ENCODE measurements around the gene SCNN1B.
"Not testable (repeated sequence)": the region's sequence is repeated elsewhere in the genome, so short reads cannot be mapped to it uniquely, and the experiment has no call there.

The SCNN1B gene

GRCh38 chr16:23367564-23367963, 65.5 kb downstream of the SCNN1B start:
- TF ChIP-seq POLR2A (IDR thresholded peaks at IDR 0.05; ENCODE audit: low read depth, low read length): no peak
- DNase-seq (ENCODE audit: insufficient read length, low spot score) (no peak), FAIRE-seq (no peak)

DNA sequence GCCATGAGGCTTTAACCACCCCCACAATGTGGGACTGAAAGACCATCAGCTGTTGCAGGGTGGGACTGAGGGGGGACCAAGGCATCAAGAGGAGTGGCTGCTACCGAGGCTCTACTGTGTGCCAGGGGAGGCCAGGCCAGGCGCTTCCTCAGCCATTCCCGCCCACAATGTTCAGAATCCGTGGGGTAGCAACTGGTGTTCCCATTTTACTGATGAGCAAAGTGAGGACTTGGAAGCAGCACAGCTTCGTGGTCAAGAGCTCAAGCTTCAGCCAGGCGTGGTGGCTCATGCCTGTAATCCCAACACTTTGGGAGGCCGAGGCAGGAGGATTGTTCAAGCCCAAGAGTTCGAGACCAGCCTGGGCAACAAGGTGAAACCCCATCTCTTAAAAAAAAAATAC, 65.9 kb downstream of the SCNN1B start:
- TF ChIP-seq POLR2A (IDR thresholded peaks at IDR 0.05; ENCODE audit: low read depth, low read length): no peak
- no peak for FAIRE-seq
- DNase-seq (ENCODE audit: insufficient read length, low spot score): no peak

DNA sequence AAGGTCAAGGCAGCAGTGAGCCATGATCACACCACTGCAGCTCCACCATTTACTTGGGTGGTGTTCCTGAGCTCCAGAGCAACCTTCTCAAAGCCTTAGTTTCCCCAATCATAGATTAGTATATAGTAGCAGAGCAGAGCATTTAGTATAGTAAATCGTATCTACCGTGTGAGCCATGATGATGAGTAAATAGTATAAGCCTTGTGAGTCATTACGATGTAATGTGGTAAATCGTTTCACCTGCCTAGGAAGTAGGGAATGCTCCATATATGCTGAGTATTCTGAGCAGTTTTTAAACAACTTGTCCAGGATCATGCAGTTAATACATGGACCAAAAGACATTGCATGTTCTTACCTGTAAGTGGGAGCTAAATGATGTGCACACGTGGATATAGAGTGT, 66.4 kb downstream of the SCNN1B start:
- no peak for TF ChIP-seq POLR2A (IDR thresholded peaks at IDR 0.05; ENCODE audit: low read depth, low read length)
- FAIRE-seq (no peak), DNase-seq (ENCODE audit: insufficient read length, low spot score) (peak; percentile 26)

DNA sequence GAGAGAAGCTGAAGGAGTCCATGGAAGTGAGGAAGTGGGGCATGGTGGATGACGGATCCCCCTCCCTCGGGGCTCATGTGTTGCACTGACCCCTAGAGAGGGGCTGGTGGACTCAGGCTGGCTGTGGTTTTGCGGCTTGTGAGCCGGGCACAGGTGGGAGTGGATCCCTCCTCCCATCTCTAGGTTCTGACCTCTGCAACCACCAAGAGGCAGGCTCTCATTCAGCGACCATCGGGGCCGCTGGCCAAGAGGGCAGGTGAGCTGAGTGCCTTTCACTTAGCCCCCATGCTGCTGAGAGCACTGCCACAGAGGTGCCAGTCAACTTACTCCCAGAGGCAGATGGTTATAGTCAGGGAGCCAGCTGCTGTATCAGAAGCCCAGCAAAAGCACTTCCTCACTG, 67.3 kb downstream of the SCNN1B start:
- no peak for TF ChIP-seq POLR2A (IDR thresholded peaks at IDR 0.05; ENCODE audit: low read depth, low read length)
- no peak for FAIRE-seq
- no peak for DNase-seq (ENCODE audit: insufficient read length, low spot score)

DNA sequence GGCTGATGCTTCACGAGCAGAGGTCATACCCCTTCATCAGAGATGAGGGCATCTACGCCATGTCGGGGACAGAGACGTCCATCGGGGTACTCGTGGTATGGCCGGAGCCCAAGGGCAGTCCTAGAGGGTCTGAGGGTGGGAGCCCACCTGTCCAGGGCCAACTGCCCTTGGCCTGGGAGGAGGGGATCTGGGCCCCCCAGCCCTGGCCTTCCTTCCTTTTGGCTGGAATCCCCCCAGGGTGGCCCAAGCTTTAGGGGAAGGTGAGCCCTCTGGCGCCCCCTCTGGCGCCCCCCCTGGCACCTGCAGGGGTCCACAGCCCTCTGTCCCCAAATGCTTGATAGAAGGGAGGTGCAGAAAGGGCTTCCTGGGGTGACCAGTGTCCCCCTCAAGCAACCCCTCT, 69.3 kb downstream of the SCNN1B start:
- no peak for DNase-seq (ENCODE audit: insufficient read length, low spot score)
- no peak for TF ChIP-seq POLR2A (IDR thresholded peaks at IDR 0.05; ENCODE audit: low read depth, low read length)
- FAIRE-seq: no peak

DNA sequence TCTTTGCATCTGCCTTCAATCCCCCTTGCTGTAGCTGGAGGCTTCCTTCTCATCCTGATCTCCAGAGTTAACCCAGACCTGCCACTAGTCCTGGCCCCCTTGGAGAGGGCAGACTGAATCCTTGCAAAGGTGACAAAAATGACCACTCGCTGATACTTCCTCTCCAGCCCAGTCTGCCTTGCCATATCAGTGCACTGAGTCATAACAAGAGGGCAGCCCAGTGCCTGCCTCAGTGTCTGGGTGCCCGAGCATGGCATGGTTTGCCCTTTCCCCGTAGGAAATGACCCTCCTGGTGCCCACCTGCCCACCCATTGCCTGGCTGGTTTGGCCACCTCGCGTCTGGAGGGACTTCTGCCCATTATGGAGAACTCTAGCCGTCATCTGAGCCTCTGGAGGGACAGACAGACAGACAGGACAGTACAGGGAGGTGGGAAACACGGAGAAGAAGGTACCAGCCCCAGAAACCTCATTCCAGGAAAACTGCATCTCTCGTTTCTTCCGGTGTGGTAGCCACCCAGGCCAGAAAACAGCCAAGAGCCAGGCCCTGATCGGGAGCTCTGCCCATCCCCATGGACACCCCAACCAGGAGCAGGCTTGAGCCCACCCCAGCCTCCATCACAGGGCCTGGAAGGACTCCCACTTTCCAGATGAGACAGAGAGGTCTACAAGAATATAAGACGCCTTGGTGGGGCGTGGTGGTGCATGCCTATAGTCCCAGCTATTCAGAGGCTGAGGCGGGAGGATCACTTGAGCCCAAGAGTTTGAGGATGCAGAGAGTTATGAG, 71.5 kb downstream of the SCNN1B start:
- FAIRE-seq (no peak), DNase-seq (ENCODE audit: insufficient read length, low spot score) (no peak)
- no peak for TF ChIP-seq POLR2A (IDR thresholded peaks at IDR 0.05; ENCODE audit: low read depth, low read length)

- FAIRE-seq (no peak), DNase-seq (ENCODE audit: insufficient read length, low spot score) (no peak)
- TF ChIP-seq POLR2A (IDR thresholded peaks at IDR 0.05; ENCODE audit: low read depth, low read length): no peak
Observed at GRCh38 chr16:23374721-23375510, 72.8 kb downstream of the SCNN1B start.

DNA sequence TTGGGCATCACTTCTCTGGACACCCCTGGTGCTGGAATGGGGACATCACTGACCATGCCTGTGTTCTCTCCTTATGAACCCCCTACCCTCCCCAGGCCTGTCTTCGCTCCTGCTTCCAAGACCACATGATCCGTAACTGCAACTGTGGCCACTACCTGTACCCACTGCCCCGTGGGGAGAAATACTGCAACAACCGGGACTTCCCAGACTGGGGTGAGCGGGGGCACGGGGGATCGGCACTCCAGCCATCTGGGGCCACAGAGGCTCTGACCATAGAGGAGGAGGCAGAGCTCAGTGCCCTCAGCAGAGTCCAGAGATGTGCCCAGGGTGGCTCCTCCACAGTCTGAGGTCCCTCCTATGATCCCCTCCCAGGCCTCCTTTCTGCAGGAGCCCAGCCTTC, 73.5 kb downstream of the SCNN1B start:
- no peak for TF ChIP-seq POLR2A (IDR thresholded peaks at IDR 0.05; ENCODE audit: low read depth, low read length)
- FAIRE-seq: no peak
- DNase-seq (ENCODE audit: insufficient read length, low spot score): no peak

- DNase-seq (ENCODE audit: insufficient read length, low spot score) (no peak), FAIRE-seq (no peak)
- TF ChIP-seq POLR2A (IDR thresholded peaks at IDR 0.05; ENCODE audit: low read depth, low read length): no peak
Observed at GRCh38 chr16:23377071-23377931, 75.2 kb downstream of the SCNN1B start.

GRCh38 chr16:23378256-23378655, 76.2 kb downstream of the SCNN1B start:
- no peak for FAIRE-seq
- TF ChIP-seq POLR2A (IDR thresholded peaks at IDR 0.05; ENCODE audit: low read depth, low read length): no peak
- no peak for DNase-seq (ENCODE audit: insufficient read length, low spot score)

DNA sequence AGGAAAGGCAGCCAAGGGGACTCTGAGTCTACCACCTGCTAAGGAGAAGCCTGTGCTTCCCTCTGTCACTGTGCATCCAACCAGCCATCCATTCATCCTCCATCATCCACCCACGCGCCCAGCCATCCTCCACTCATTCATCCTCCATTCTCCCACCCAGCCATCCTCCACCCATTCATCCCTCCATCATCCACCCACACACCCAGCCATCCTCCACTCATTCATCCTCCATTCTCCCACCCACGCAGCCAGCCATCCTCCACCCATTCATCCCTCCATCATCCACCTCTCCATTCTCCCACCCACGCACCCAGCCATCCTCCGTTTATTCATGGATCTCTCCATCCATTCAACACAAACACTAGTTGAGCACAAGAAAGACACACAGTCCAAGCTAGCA, 76.8 kb downstream of the SCNN1B start:
- no peak for TF ChIP-seq POLR2A (IDR thresholded peaks at IDR 0.05; ENCODE audit: low read depth, low read length)
- FAIRE-seq: no peak
- no peak for DNase-seq (ENCODE audit: insufficient read length, low spot score)

DNA sequence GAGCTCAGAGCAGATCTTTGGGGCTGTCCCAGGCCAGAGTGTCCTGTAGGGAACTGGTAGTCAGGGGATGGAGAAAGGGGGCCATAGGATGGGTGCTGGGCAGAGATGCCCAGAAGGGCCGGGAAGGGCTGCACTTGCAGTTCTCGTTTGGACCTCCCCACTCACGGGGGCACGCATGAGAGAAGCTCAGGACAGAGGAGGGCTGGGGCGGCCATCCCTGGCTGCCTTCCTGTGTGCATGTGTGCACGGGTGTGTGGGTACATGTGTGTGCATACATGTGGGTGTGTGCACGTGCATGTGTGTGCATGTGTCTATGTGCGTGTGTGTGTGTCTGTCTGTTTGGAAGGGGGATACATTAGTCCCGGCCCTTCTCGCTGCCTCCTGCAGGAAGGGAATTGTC, 77.6 kb downstream of the SCNN1B start:
- no peak for TF ChIP-seq POLR2A (IDR thresholded peaks at IDR 0.05; ENCODE audit: low read depth, low read length)
- no peak for DNase-seq (ENCODE audit: insufficient read length, low spot score)
- FAIRE-seq: no peak

DNA sequence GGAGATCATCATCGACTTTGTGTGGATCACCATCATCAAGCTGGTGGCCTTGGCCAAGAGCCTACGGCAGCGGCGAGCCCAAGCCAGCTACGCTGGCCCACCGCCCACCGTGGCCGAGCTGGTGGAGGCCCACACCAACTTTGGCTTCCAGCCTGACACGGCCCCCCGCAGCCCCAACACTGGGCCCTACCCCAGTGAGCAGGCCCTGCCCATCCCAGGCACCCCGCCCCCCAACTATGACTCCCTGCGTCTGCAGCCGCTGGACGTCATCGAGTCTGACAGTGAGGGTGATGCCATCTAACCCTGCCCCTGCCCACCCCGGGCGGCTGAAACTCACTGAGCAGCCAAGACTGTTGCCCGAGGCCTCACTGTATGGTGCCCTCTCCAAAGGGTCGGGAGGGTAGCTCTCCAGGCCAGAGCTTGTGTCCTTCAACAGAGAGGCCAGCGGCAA, 78.4 kb downstream of the SCNN1B start:
- FAIRE-seq (no peak), DNase-seq (ENCODE audit: insufficient read length, low spot score) (no peak)
- no peak for TF ChIP-seq POLR2A (IDR thresholded peaks at IDR 0.05; ENCODE audit: low read depth, low read length)

DNA sequence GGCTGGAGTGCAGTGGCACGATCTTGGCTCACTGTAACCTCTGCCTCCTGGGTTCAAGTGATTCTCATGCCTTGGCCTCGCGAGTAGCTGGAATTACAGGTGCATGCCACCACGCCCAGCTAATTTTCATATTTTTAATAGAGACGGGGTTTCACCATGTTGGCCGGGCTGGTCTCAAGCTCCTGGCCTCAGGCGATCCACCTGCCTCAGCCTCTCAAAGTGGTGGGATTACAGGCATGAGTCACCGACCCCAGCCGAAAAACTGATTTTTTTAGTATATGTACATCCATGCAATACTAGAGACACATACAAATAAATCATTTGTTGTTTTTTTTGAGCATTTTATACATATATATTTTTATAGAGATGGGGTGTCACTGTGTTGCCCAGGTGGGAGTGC, 79.6 kb downstream of the SCNN1B start:
- FAIRE-seq; DNase-seq (ENCODE audit: insufficient read length, low spot score): not testable (repeated sequence)

All from H54 (cell line).